ENCODE measurements around the gene SDCBP2.

SDCBP2 gene, protein sequence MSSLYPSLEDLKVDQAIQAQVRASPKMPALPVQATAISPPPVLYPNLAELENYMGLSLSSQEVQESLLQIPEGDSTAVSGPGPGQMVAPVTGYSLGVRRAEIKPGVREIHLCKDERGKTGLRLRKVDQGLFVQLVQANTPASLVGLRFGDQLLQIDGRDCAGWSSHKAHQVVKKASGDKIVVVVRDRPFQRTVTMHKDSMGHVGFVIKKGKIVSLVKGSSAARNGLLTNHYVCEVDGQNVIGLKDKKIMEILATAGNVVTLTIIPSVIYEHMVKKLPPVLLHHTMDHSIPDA

DNA sequence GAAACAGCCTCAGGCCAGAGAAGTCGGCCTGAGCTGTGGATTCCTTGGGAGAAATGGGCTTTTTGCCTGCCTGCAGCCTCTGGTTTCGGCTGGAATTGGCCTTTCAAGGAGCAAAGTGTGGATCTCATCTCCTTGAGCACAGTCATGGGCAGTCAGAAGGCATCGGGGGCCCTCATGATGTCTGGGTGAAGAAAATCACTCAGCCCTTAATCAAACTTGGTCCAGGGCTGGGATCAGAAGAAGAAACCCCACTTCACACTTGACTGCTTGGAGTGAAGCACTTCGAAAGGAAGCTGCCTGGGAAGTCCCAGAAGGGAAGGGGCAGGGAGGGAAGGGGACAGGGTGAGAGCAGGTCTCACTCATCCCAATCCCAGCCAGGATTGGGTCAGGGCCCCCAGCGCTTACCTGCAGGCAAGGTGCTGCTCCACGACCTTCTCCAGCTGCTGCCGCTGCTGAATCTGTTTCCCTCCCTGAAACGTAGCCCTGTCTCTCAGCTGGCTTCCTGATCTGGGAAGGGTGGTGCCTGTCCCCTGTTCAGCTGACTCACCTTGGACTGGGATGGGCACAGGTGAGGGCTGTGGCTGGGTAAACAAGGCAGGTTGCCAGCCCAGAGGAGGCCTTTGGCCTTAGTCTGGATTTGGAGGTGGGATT, at the start of gene SDCBP2:
SDCBP2 (minus strand) TSS at position 460 of the 651 bp plus-strand sequence. CDS start 8,723 bp downstream, outside the sequence.
- DNase-seq (ENCODE audit: low read depth in 2 of 2), result no peak

DNA sequence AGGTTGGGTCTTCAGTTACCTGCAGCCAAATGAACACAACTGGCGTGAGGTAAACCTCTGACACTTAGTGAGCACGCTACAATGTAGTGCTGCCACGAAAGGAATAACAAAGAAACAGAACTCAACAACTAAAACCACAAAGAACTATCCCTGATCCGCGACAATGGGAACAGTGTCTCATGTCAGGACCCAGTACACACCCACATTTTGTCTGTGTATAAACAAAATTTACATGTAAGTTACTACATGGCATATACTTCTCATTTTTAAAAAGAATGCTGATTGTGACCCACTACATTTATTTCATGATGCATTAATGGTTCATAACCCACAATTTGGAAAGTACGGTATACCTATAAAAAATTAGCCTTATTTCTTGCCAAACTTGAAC, 49.8 kb upstream of the SDCBP2 start:
- DNase-seq (ENCODE audit: low read depth in 2 of 2), result no peak

DNA sequence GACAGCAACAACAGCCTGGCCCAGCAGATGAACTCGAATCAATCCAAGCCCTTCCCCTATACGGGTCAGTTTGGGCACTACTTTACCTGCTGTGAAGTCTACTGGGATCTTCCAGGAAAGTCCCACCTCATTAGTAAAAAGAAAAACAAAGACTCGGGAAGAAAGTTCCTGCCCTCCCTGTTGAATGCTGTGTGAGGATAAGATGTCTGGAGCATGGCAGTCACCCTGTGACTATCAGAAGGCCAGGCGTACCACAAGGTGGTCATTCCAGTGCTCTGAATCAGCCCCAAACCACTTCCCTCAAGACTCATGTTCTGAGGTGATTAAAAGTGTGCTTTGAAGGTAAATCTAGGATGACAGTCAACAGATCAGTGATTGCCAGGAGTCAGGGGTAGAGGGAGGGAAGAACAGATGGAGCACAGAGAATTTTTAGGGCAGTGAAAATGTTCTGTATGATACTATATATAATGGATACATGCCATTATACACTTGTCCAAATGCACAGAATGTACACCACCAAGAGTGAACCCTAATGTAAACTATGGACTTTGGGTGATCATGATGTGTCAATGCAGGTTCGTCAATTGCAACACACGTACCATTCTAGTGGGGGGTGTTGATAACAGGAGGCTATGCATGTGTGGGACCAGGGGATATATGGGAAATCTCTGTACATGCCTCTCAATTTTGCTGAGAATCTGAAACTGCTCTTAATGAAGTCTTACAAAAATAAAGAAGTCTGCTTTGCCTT, 49.2 kb upstream of the SDCBP2 start:
- no peak for DNase-seq (ENCODE audit: low read depth in 2 of 2)

DNA sequence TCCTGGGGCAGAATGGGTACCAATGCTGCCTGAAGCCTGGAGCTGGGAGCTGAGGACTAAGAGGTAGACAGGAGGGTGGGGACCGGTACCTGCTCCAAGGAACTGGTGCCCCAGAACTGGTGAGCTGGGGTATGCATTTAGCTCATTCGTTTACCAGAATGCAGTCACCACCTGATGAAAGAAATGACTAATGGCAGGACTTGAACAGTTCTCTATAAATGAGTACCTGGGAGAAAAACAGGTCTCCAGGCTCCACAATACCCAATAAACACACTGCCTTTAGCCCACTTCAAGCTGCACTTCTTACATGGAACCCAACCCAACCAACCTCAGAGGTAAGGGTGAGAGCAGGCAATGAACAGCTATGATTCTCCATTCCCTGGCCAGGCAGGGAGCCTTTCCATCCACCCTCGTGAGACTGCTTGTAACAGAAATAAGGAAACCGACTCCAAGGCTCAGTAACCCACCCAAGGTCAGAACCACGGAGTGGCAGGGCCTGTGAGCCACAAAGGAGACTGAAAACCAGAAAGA, 48.5 kb upstream of the SDCBP2 start:
- DNase-seq (ENCODE audit: low read depth in 2 of 2), result no peak

DNA sequence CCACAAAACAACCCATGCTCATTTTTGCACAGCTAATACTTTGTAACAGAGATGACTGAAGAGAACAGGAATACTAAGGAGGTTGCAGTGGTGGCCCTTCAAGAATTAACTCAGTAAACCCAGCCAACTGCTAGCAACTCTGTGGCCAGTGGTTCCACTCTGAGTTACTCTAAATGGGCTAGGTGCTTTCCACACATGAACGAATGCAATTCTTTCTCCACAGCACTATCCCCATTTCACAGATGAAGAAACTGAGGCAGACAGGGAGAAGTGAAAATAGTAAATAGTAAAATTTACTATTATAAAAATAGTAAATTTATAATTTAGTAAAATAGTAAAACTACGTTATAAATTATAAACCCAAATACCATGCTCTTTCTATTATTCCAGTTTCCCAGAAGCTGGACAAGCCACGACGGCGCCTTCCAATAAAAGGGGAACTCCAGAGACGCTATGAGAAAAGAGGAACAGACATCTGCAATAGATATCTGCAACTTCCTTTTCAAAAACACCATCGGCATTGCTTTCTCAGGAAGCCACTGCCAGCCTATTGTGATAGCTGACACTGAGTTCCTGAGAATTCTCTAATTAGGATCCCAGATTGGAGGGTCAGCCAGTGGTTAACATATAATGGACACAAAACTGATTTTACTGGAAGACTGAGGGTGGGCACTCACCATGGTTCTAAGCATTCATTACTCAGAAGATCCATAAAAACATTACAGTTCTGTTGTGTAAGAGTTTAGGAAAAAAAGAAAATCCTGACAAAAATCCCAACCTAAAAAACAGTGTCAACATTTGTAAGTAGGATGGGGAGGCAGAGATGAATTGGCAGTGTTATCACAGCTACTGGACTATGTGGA, 47.7 kb upstream of the SDCBP2 start:
- DNase-seq (ENCODE audit: low read depth in 2 of 2), result no peak

DNA sequence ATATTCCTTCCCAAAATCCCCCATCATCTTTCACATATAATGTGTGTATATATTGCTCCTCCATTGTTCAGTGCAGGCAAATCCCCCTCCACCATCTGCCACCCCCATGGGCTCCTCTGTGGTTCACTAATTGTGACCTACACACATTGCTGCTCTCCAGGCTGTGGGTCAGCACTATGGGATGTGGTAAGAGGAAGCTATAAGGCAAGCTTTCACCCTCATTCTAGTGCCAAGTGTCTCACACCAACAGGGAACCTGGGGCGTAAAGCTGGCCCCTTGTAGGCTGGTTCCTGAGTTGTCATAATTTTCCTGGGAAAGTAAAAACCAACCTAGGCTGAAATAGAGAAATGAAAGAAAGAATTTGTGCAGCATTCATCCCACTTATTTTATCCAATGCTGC, 47.1 kb upstream of the SDCBP2 start:
- DNase-seq (ENCODE audit: low read depth in 2 of 2), result no peak

DNA sequence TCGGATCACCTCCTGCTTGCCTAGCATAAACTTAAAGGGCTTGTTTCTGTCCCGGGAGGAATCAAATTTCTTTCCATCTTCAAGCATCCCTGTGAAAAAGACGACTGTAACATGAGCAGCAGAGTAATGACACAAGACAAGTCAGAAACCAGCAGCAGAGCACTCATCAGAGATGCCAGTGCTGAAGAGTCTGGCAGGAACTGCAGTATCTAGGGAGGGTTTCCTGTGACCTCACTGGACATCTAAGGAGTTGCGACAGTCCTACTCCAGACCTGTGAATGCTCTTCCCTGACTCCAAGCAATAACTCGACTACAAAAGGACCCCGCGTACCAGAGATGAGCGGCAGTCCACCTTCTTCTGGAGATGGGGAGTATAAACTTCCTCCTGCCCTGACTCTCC, 46.6 kb upstream of the SDCBP2 start:
- DNase-seq (ENCODE audit: low read depth in 2 of 2), result no peak

DNA sequence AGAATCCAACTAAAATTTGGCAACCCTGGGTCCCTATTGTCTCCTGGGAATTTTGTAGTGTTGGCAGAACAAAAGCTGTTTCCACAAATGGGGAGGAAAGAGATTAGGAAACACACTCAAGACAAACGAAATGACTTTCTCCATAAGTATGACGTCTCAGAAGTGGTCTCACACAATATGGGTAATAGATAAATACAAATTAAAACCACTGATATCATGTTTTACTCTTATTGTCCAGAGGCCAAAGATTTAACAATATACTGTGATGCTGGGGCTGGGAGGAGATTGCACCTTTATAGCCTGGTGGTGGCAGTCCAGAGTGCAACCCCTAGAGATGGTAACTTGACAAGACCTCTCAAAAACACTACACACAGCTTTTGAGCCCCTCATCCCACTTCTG, 45.3 kb upstream of the SDCBP2 start:
- DNase-seq (ENCODE audit: low read depth in 2 of 2), result no peak

DNA sequence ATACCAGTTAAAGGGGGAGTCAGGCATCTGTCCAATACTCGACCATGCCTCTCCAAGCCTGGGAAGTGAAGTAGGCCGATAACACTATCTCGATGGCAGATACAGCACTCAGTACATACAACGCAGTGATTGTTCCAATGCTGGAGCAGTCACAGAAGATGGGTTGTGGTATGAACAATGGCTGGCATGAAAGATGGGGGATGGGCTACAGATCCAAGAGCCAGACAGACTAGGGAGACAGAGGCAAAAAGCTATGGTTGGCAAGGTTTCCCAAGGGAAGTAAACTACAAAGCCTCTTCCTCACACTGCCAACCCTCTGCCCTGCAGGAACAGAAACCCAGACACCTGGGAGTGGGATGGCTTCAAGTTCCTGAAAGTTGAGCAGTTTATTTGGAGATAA, 44.7 kb upstream of the SDCBP2 start:
- no peak for DNase-seq (ENCODE audit: low read depth in 2 of 2)

DNA sequence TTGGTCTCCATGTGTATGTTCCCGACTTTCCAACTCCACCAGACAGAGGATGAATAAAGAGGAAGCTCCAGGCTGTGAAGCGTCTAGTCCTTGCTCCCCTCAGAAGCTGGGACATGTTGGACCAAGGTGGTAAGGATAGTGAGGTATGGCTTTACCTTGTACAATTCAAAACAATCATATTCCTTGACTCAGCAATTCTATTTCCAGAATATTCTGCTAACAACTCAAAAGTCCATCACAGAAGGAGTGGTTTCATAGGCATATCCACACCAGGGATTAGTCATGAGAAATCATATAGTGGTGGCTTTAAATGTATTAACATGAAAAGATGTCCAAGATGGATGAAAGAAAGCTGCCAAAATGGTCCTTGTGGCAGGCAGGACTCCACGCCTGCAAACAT, 44.1 kb upstream of the SDCBP2 start:
- DNase-seq (ENCODE audit: low read depth in 2 of 2), result no peak

DNA sequence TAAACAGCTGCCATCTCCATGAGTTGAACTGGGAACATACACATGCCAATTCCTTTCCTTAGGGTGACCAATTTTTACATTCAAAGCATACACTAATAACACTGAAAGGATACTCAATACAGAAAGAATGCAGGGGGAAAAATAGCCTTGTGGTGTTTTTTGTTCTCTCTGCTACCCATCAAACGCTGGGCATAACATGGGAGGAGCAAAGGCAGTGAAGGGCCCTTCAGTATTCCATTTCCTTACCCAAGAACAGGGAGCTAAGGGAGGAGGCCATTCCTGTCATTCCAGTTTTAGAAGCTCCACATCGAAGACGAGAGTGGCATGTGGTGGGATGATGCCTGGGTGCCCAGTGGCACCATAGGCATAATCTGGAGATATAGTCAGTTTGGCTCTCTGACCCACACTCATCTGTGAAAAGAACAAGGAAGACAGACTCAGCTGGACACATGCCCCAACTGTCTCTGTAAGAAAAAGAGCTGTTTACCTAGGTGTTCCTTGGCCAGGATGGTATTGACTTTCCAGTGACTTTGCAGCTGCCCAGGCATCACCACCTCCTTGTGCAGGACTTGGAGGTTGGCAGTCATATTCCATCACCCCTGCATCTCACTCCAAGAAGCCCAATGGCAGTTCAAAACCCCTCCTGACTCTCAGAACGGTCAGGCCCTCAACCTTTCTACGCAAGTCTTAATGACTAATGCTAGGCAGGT, 43.0 kb upstream of the SDCBP2 start:
- no peak for DNase-seq (ENCODE audit: low read depth in 2 of 2)

DNA sequence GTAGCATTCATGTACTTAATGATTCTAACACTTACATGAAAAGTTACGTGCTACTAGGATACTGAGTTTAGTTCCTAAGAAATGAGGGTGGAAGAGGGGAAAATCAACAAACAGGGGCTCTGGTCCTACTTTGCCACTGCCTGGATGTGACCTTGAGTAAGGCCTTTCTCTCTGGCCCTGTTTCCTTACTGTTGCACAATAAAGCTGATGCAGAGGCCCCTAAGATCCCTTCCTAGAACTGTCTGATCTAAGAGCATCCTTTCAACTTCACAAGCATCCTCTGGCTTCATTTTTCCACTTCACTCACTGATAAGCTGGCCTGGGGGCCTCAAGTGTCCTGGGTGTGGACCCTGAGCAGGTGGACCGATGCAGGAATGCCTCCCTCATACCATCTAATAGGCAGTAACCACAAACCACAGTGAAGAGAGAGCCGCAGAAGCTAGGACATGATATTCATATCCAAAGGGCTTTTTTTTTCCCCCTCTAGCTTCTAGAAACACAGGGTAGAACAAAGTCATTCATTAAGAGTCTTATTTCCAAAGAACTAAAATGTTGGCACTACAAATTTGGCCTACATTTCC, 42.4 kb upstream of the SDCBP2 start:
- DNase-seq (ENCODE audit: low read depth in 2 of 2), result no peak

DNA sequence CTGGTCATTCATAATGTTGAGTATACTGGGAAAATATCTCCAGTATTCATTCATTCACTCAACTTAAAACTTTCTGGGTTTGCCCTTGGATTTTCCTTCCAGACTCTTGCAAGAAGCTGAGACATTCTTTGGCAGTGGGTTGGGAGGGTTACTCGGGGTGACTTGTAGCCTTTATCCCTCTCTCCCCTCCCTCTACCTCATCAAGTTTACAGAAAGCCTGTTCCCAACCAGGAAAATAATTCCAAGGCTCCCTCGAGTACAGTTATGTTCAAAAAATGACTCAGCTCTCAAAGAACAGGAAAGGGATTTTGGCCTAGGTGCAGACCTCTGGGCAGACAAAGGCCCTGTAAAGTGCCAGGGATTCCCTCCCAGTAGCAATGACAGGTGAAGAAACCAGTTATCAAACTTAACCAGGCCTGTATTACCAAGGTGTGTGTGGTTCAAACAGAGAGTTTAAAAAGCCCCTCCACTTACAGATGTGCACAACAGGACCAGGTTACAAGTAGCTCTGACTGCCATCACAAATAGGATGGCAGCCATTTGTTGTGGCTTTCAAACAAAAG, 41.7 kb upstream of the SDCBP2 start:
- DNase-seq (ENCODE audit: low read depth in 2 of 2), result no peak

DNA sequence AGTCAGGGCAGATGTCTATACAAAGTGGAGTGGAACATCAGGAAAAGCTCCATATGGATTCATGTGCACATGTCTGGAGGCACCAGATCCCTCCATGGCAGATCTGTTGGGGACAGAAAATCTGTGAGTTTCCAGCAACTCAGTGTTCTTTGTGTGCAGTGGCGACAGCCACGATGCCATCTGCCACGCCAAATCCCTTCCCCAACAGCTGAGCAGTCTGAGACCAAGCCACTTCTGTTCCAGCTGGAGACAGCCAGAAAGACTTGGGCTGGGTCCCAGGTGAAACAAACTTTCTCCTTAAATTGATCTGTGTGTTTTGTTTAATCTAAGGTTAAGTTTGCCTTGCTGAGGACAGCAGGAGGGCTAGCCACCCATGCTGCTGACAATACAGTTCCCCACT, 41.0 kb upstream of the SDCBP2 start:
- DNase-seq (ENCODE audit: low read depth in 2 of 2), result no peak

DNA sequence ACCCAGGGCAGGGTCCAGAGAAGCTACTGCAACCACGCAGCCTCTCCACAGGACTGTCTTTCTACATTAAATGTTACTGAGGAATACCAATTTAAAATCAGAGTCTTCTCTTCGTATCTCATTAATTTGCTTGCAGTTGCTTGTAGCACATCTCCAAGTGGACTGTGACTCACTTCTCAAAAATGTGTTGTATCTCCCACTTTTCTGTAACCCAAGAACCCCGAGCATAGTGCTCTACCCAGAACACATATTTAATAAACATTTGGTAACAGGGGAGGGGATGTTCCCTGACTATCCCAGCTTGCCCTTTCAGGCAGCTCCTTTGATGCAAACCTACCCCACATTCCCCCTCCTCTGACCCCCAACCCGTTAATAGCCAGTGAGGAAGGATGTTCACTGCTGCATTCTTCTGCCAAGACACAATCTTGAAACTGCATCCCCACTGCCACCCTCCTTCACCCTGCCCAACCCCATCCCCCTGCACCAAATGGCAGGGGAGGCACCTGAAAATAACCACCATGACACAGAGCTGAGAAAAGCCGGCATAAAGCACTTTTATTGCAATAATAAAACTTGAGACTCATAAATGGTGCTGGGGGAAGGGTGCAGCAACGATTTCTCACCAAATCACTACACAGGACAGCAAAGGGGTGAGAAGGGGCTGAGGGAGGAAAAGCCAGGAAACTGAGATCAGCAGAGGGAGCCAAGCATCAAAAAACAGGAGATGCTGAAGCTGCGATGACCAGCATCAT, 39.7 kb upstream of the SDCBP2 start:
- no peak for DNase-seq (ENCODE audit: low read depth in 2 of 2)

DNA sequence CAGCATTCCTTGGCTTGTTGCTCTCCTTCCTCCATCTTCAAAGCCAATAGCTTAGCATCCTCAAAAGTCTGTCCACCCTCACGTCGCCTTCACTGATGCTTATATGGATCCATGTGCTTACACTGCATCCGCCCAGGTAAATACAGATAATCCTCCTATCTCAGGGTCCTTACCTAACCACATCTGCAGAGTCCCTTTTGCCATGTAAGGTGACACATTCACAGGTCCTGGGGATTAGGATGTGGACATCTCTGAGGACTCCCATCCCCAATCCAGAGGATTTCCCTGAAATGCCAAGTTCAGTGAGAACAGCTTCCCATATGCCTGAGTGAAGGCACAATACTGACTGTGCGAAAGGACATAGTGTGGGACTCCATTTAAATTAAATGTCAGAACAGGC, 38.5 kb upstream of the SDCBP2 start:
- DNase-seq (ENCODE audit: low read depth in 2 of 2), result no peak

DNA sequence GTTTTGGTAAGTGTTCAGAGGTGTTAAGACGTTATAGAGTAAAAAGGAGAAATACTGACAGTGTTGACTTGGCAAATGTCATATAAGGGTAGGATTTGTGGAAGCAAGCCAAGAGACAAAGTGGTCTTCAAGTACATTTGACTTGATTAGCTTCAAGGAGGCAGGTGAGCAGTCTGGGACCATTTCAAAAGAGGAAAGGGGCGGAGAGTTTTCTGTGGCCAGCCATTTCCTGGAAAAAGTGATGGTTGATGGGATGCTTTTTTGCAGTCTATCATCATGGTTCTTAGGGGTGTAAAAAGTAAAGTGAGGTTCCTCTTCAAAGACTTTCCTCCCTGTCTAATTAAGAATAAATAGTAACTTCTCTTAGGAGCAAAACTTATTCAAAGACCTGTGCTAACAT, 35.2 kb upstream of the SDCBP2 start:
- DNase-seq (ENCODE audit: low read depth in 2 of 2), result no peak

DNA sequence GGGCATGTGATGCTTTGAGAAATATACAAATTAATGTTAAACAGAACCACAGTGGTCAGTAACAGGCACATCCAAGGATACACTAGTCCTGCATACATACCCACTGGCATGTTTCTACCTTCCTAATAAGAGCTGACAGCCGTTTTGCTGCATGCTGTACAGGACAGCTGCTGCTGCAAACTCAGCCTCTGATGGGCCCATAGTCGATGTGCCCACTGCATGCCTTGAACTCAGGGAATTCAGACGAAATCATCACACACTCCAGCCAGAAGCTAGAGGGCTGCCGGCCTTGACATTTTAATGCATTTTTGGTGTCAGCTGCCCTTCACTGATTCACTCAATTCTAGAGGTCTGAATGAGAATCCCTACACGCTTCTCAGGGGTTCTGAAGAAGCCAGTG, 34.6 kb upstream of the SDCBP2 start:
- no peak for DNase-seq (ENCODE audit: low read depth in 2 of 2)

DNA sequence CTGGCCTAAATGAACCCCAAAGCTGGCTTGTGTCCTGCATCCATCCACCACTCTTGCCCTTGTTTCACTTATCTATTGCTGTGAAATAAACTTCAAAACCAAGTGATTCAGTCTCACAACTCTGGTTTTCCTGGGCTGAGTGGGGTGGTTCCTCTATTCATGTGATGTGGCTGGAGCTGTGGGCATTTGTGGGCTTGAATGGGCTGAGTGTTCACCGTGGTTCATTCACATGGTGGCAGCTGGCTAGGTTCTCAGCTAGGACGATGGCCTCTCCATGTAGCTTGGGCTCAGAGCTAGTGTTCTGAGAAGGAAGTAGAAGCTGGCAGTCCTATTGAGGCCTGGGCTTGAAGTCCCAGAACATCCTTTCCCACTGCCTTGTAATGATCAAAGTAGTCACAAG, 33.5 kb upstream of the SDCBP2 start:
- DNase-seq (ENCODE audit: low read depth in 2 of 2), result no peak

All from stimulated activated CD8-positive, alpha-beta memory T cell treated with anti-CD3 and anti-CD28 coated beads, Interleukin-2, amount 100 ng/mL, for 48 hours (primary cell).